Mucosa of stomach (tissue), 1 donor: Measurements from ENCODE around the gene MCRIP2.

ENCODE experiments used
- H3K27me3 ChIP-seq: one replicate; pipeline ENCODE4 v1.7.0; 2013; ENCODE audit warnings: mild to moderate bottlenecking, low read length; ENCODE audit not compliant: control insufficient read depth, insufficient read depth
- H3K36me3 ChIP-seq: one replicate; pipeline ENCODE4 v1.7.0; 2013; ENCODE audit warnings: low read length; ENCODE audit not compliant: control insufficient read depth, insufficient read depth
- H3K4me1 ChIP-seq: one replicate; pipeline ENCODE4 v1.7.0; 2013; ENCODE audit warnings: mild to moderate bottlenecking, low read length; ENCODE audit not compliant: control insufficient read depth, insufficient read depth
- H3K4me3 ChIP-seq: one replicate; pipeline ENCODE4 v1.7.0; 2013; ENCODE audit warnings: low read length
- H3K9ac ChIP-seq: one replicate; pipeline ENCODE4 v1.7.0; 2013; ENCODE audit warnings: mild to moderate bottlenecking, low read length, moderate library complexity
- H3K9me3 ChIP-seq: one replicate; pipeline ENCODE4 v1.7.0; 2013; ENCODE audit warnings: mild to moderate bottlenecking, low read length, moderate library complexity; ENCODE audit not compliant: control insufficient read depth
- donor health status: Pancreatic carcinoma.

MCRIP2 gene

DNA sequence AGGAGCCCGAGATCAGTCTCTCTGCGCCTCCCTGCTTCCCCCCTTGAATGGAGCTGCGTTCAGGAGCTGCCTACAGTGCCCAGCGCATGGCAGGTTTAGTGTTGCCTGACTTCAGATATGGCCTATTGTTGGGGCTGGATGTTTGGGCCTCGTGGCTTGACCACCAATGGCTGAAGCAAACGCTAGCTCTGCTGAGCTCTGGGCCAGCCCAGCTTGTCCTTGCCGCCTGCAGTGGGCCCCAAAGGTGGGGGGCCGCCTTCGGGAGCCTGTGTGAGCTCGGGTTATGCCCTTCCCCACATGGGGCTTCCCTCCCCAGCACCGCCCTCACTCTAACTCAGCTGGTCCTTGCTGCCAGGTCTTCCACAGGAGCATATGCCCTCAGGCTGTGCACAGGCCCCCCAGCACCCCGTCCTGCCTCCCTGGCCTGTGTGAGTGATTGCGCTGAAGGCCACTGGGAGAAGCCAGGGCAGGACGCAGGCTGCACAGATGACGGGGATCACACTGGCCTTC lies 3.5 kb upstream of the MCRIP2 start:
- Histone ChIP-seq H3K4me3 (no peak overlapping the region), H3K9ac (no peak overlapping the region), H3K27me3 (no peaks in the 10 kb centered on the region), H3K9me3 (no peaks in the 10 kb centered on the region), H3K4me1 (peaks cover 30% of the 10 kb centered on the region), H3K36me3 (no peaks in the 10 kb centered on the region)

DNA sequence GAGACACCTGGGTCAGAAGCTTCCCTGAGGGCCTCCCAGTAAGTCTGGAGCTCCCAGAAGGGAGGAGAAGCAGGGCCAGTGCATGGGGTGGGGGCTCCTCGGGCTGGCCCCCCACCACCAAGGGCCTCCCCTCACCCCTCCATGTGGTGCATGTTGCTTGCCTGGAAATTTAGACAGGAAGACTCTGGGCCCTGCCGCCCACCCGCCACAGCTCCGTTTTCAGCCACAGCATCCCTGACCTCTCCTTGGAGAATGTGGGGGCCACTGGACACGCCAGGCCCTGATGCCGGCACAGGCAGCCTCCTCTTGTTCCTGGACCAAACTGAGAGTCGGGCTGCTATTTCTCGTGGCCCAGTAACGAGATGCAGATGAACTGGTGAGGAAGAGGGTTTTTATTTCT lies 2.8 kb upstream of the MCRIP2 start:
- H3K9me3 ChIP-seq = no peaks in the 10 kb centered on the region
- H3K4me1 ChIP-seq = peaks cover 37% of the 10 kb centered on the region
- no peaks in the 10 kb centered on the region for H3K36me3 ChIP-seq
- no peak overlapping the region for H3K4me3 ChIP-seq
- H3K9ac ChIP-seq = no peak overlapping the region
- no peaks in the 10 kb centered on the region for H3K27me3 ChIP-seq

DNA sequence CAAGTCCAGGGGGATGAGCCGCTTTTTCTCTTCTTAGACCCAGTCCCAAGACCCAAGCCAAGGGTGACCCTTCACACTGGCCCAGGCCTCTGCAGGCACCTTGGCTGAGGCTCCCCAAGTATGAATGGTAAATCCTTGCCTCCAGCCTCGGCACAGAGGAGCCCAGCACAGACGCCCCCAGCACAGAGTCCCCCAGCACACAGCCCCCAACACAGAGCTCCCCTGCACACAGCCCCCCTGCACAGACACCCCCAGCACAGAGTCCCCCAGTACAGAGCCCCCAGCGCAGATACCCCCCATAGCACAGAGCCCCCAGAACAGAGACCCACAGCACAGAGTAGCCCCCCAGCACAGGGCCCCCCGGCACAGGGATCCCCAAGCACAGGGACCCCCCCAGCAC lies 1.0 kb upstream of the MCRIP2 start:
- peak overlapping the region; percentile 91 for H3K9ac ChIP-seq

GRCh38 chr16:642189-643049 lies 791 bp downstream of the MCRIP2 start:
- H3K9me3 ChIP-seq = no peaks in the 10 kb centered on the region
- H3K4me1 ChIP-seq = peaks cover 62% of the 10 kb centered on the region
- no peaks in the 10 kb centered on the region for H3K27me3 ChIP-seq
- H3K4me3 ChIP-seq = peak overlapping the region; percentile 60
- H3K9ac ChIP-seq = peak overlapping the region; percentile 91
- H3K36me3 ChIP-seq = no peaks in the 10 kb centered on the region

More for the DNA sequence above, 1.0 kb upstream of the MCRIP2 start:
- H3K27me3 ChIP-seq = no peaks in the 10 kb centered on the region
- H3K4me3 ChIP-seq = no peak overlapping the region
- no peaks in the 10 kb centered on the region for H3K9me3 ChIP-seq
- H3K36me3 ChIP-seq = no peaks in the 10 kb centered on the region
- H3K4me1 ChIP-seq = peaks cover 48% of the 10 kb centered on the region

- Histone ChIP-seq H3K9ac (peak overlapping the region; percentile 91), H3K36me3 (no peaks in the 10 kb centered on the region), H3K4me3 (peak overlapping the region; percentile 60), H3K9me3 (no peaks in the 10 kb centered on the region), H3K27me3 (no peaks in the 10 kb centered on the region), H3K4me1 (peaks cover 62% of the 10 kb centered on the region)
These were observed 1.4 kb downstream of the MCRIP2 start for GRCh38 chr16:643050-643368.

- H3K36me3 ChIP-seq = no peaks in the 10 kb centered on the region
- no peaks in the 10 kb centered on the region for H3K9me3 ChIP-seq
- peaks cover 71% of the 10 kb centered on the region for H3K4me1 ChIP-seq
- H3K4me3 ChIP-seq = no peak overlapping the region
- H3K9ac ChIP-seq = no peak overlapping the region
- no peaks in the 10 kb centered on the region for H3K27me3 ChIP-seq
These were observed 2.9 kb downstream of the MCRIP2 start for GRCh38 chr16:644556-644955.

DNA sequence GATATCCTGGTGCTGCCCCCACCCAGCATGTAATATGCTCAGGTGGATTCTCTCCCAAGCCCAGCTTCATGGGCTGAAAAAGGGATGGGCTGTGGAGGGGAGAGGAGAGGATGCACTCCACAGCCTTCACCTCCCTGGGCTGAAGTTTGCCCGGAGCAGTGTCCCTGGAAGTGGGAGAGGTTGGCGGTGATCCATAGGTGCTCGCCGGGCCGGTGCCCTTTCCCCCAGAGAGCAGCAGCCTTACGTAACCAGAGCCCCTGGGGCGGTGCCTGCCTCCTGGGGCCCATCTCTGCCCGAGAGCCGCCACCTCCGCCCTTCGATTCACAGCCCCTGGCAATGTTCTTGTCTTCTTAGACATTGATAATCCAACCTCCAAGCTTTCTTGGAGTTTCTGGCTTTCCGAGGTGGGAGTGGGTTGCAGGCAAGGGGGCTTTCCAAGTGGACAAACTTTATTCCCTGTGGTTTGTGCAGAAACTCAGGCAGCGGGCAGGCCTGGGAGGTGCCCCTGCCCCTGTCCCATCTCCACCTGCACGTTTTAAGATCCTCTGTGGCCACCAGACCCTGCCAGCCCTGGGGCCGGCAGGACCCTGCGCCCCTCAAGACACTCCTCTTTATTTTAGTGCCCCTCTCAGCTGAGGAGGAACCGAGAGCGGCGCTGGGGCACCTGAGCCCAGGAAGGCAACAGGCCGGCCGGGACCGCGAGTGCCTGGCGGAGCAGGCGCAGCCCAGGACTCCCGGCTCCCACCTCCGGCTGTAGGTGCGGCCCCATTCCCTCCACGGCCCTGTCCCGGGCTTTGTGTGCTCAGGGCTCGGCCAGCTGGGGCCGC lies 4.4 kb downstream of the MCRIP2 start:
- peaks cover 75% of the 10 kb centered on the region for H3K4me1 ChIP-seq
- H3K9ac ChIP-seq = peak overlapping the region; percentile 28
- no peak overlapping the region for H3K4me3 ChIP-seq
- H3K9me3 ChIP-seq = no peaks in the 10 kb centered on the region
- no peaks in the 10 kb centered on the region for H3K36me3 ChIP-seq
- H3K27me3 ChIP-seq = no peaks in the 10 kb centered on the region

DNA sequence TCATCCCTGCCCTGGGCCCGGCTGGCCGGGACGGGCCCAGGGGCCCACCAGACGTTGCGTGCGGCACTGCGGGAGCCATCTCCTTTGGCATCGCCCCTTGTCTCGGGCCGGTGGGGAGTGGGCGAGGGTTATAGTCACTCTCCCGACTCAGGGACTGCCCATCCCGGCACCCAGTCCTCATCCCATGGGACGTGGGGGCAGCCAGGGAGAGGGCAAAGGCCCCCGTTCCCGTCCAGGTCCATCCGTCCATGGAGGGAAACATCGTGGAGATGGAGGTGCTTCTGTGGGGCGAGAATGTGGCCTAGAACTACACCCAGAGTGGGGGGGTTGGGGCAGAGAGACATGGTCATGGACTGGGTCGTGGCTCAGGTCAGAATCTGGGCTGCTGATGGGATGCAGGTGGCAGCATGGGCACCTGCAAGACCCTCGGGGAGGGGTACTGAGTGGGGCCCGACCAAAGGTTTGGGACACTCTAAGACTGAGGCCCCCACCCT lies 5.1 kb downstream of the MCRIP2 start:
- Histone ChIP-seq H3K4me1 (peaks cover 70% of the 10 kb centered on the region), H3K9ac (no peak overlapping the region), H3K9me3 (no peaks in the 10 kb centered on the region), H3K36me3 (no peaks in the 10 kb centered on the region), H3K4me3 (no peak overlapping the region), H3K27me3 (no peaks in the 10 kb centered on the region)

- H3K27me3 ChIP-seq = no peaks in the 10 kb centered on the region
- H3K4me1 ChIP-seq = peaks cover 70% of the 10 kb centered on the region
- no peaks in the 10 kb centered on the region for H3K9me3 ChIP-seq
- H3K4me3 ChIP-seq = no peak overlapping the region
- H3K9ac ChIP-seq = peak overlapping the region; percentile 81
- H3K36me3 ChIP-seq = no peaks in the 10 kb centered on the region
These were observed 5.7 kb downstream of the MCRIP2 start for GRCh38 chr16:647173-647902.

- H3K9me3 ChIP-seq = no peaks in the 10 kb centered on the region
- H3K9ac ChIP-seq = peak overlapping the region; percentile 81
- peak overlapping the region; percentile 71 for H3K4me3 ChIP-seq
- H3K27me3 ChIP-seq = no peaks in the 10 kb centered on the region
- no peaks in the 10 kb centered on the region for H3K36me3 ChIP-seq
- peaks cover 61% of the 10 kb centered on the region for H3K4me1 ChIP-seq
These were observed 6.6 kb downstream of the MCRIP2 start for GRCh38 chr16:648071-648780.
